Endothelial cell of umbilical vein (primary cell): ENCODE results near the gene HEXIM1.

ENCODE experiments used
- CTCF ChIP-seq, 2 donors: IDR thresholded peaks; 1 replicate in 1 of 2; 2 replicates in 1 of 2; pipeline ENCODE4 v1.5.1; 2011; ENCODE audit warnings: low read length in 2 of 2, mild to moderate bottlenecking in 2 of 2, moderate library complexity in 2 of 2, control low read depth in 1 of 2, inconsistent platforms in 1 of 2, low read depth in 1 of 2; ENCODE audit not compliant: insufficient read depth in 1 of 2; ENCODE audit errors: extremely low read depth in 1 of 2
- EZH2 ChIP-seq: IDR thresholded peaks from 2 replicates; pipeline ENCODE4 v1.6.1; 2012; ENCODE audit warnings: borderline replicate concordance, low read depth, mild to moderate bottlenecking, moderate library complexity, low read length, inconsistent platforms; ENCODE audit not compliant: severe bottlenecking
- FOS ChIP-seq: IDR thresholded peaks from 2 replicates; pipeline ENCODE4 v1.6.1; 2011; ENCODE audit warnings: mild to moderate bottlenecking, low read length, moderate library complexity, borderline replicate concordance; ENCODE audit not compliant: insufficient read depth
- GATA2 ChIP-seq: IDR thresholded peaks from 2 replicates; pipeline ENCODE4 v1.7.0; 2011; ENCODE audit warnings: low read depth, mild to moderate bottlenecking, moderate library complexity, mixed read lengths, low read length; ENCODE audit not compliant: insufficient read length, insufficient read depth
- JUN ChIP-seq: IDR thresholded peaks from 2 replicates; pipeline ENCODE4 v1.6.1; 2011; ENCODE audit warnings: borderline replicate concordance, low read depth; ENCODE audit not compliant: insufficient read length, insufficient read depth
- POLR2A ChIP-seq: IDR thresholded peaks from 2 replicates; pipeline ENCODE4 v1.6.1; 2012; ENCODE audit warnings: low read depth, mild to moderate bottlenecking, control low read depth, low read length
- TF ChIP-seq, protein P1 (sequence below): IDR thresholded peaks from 2 replicates; pipeline ENCODE4 v1.6.1; 2011; ENCODE audit not compliant: insufficient read depth, insufficient read length

- TF ChIP-seq EZH2 (no peak), GATA2 (no peak), FOS (no peak), POLR2A (no peak), CTCF (IDR thresholded peaks at IDR 0.05; ENCODE audit: extremely low read depth in 1 of 2, insufficient read depth in 1 of 2, low read depth in 1 of 2, low read length in 2 of 2) (no peak), JUN (no peak)
- TF ChIP-seq, protein P1, sequence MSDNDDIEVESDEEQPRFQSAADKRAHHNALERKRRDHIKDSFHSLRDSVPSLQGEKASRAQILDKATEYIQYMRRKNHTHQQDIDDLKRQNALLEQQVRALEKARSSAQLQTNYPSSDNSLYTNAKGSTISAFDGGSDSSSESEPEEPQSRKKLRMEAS, result no peak
These were observed 22.7 kb downstream of the HEXIM1 start for GRCh38 chr17:45170931-45171337.
